Ectodermal cell (in vitro differentiated cells): ENCODE measurements around the gene DIP2B.

ENCODE experiments used
- H3K27ac ChIP-seq: 2 replicates; pipeline ENCODE4 v1.7.0; 2013; ENCODE audit warnings: mild to moderate bottlenecking, low read depth, low read length; ENCODE audit not compliant: insufficient read depth, poor library complexity, severe bottlenecking
- H3K27me3 ChIP-seq: 2 replicates; pipeline ENCODE4 v1.7.0; 2013; ENCODE audit warnings: mild to moderate bottlenecking, low read length; ENCODE audit not compliant: insufficient read depth, control insufficient read depth, poor library complexity, severe bottlenecking
- H3K36me3 ChIP-seq: one replicate; pipeline ENCODE4 v1.7.0; 2013; ENCODE audit warnings: low read length; ENCODE audit not compliant: control insufficient read depth, insufficient read depth
- H3K4me1 ChIP-seq: one replicate; pipeline ENCODE4 v1.7.0; 2013; ENCODE audit warnings: low read length; ENCODE audit not compliant: control insufficient read depth, insufficient read depth
- H3K4me3 ChIP-seq: 2 replicates; pipeline ENCODE4 v1.7.0; 2013; ENCODE audit warnings: low read depth, low read length, control low read depth; ENCODE audit not compliant: insufficient read depth
- H3K9me3 ChIP-seq: 2 replicates; pipeline ENCODE4 v1.7.0; 2013; ENCODE audit warnings: mild to moderate bottlenecking, low read length, moderate library complexity; ENCODE audit not compliant: control insufficient read depth
- WGBS, 2 experiments: methylation state at CpG; one replicate each; pipeline ENCODE4 v1.1.7; 2013; ENCODE audit warnings: missing lambda C conversion rate in 2 of 2; 5-methylcytosine and 5-hydroxymethylcytosine counted together

Gene DIP2B

DNA sequence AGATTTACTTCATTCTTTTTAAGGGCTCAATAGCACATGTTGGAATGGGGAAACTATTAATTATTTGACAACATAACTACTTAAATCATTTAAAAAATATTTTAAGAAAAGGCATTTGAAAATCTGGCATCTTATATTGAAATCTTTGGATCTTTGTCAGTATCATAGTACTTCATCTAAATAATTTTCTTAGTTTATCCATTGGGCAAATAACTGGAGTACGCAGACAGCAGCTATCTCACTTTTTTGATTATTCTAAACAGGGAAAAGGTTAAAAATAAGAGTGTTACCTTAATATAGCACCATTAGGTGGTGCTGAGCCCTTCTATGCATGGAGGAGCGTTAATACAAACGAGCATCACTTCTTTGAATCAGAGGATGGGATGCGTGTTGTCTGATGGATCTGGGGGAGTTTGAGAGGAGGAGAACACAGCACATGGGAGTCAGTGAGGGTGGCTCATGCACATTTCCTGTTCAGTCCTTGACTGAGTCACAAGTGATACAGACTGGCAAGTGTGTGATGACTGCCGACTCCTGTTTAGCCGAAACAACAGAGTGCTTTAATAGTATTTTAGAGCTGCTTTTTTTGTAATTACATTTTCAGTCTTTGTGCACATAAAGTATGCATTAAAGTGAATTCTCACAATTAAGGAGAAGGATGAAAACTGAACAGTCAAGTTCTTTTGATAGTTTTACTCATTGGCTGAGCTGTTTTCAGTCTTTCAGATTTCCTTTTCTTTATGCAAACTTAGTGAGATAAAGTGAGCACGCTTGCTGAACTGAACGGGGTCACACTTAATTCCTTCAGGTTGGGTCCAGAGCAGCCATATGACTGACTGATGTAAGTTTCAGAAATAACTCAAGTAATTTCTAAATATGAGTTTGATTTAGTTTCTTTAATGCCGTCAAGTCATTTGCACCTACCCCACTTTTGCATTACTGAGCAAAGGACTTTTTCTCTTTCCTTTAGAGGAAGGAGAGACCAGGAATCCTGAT lies 92.7 kb downstream of the DIP2B start:
- 90% methylated on average over 8 to 9 of the region's 9 CpGs for WGBS, 2 experiments

DNA sequence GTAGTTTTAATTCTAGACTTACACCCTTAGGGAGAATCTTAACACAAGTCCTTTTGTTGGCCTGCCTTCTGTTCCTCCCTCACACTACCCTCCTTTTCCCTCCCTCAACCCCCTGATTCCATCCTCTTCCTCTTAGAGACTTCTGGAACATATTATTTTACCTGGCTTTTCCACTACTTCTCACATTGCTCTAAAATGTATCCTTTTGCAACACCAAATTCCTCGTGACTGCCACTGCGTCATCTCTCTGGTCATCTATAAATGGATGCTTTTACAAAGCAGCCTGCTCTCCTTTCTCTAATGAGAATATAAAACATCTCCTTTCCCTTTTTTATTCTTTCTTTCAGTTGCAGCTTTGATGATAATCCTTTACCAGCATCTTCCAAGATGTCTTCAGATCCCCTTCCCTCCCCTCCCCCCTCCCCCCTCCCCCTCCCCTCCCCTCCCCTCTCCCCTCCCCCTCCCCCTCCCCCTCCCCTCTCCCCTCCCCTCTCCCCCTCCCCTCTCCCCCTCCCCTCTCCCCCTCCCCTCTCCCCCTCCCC lies 93.6 kb downstream of the DIP2B start:
- 90 to 91% methylated on average over 2 of the region's 2 CpGs for WGBS, 2 experiments
- Histone ChIP-seq H3K36me3 (no peaks in the 10 kb centered on the region), H3K4me1 (peaks cover 6% of the 10 kb centered on the region), H3K27me3 (no peaks in the 10 kb centered on the region), H3K9me3 (no peaks in the 10 kb centered on the region), H3K27ac (no peak overlapping the region), H3K4me3 (no peak overlapping the region)

More for the DNA sequence above, 92.7 kb downstream of the DIP2B start:
- Histone ChIP-seq H3K4me1 (peaks cover 6% of the 10 kb centered on the region), H3K27me3 (no peaks in the 10 kb centered on the region), H3K4me3 (no peak overlapping the region), H3K36me3 (no peaks in the 10 kb centered on the region), H3K27ac (no peak overlapping the region), H3K9me3 (no peaks in the 10 kb centered on the region)

DNA sequence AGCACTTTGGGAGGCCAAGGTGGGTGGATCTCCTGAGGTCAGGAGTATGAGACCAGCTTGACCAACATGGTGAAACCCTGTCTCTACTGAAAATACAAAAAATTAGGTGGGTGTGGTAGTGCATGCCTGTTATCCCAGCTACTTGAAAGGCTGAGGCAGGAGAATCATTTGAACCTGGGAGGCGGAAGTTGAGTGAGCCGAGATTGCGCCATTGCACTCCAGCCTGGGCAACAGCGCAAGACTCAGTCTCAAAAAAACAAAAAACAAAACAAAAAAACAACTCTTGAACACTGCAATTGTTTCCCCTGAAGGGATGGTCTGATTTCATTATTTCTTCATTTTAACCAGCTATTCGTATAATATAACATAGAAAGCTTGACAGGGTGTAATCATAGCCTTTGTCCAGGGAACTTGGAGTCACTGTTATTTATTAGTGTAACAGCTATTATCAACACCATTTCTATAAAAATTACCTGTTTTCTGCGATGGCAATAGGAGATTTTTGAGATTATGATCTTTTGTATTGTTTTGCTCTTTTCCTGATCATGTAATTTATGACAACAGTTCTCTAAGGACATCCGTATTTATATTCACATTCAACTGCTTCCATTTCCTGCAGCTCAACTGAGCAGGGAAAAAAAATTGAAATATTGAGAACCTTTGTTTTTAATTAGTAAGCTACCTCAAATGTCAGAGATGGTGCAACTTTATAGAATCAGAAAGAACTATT lies 94.7 kb downstream of the DIP2B start:
- 94 to 95% methylated on average over 5 to 6 of the region's 7 CpGs for WGBS, 2 experiments

DNA sequence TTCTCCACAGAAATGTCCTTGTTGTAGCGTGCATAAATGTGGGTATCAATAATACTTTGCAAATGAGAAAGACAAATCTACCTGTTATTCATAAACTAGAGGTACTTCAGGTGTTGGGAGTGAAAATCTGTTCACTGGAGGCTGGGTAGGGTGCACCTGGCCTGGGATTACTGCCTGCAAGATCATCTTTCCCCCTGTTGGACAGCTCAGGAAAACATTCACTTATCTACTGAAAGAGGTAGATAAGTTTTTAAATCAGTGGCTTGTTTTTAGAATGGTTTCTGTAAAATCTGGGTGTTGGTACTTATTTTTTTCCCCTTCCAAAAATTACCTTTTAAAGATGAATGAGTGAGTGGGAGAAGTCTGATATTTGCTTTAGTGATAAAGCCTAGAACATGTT lies 95.6 kb downstream of the DIP2B start:
- 100% methylated on average over 1 of the region's 1 CpG; no CpG with 5 or more reads in 1 of the 2 experiments for WGBS, 2 experiments
- Histone ChIP-seq H3K27me3 (no peaks in the 10 kb centered on the region), H3K36me3 (no peaks in the 10 kb centered on the region), H3K4me1 (peaks cover 6% of the 10 kb centered on the region), H3K4me3 (no peak overlapping the region), H3K9me3 (no peaks in the 10 kb centered on the region), H3K27ac (no peak overlapping the region)

More for the DNA sequence above, 94.7 kb downstream of the DIP2B start:
- no peak overlapping the region for H3K27ac ChIP-seq
- no peaks in the 10 kb centered on the region for H3K9me3 ChIP-seq
- H3K27me3 ChIP-seq, result no peaks in the 10 kb centered on the region
- H3K4me3 ChIP-seq, result no peak overlapping the region
- H3K36me3 ChIP-seq, result no peaks in the 10 kb centered on the region
- peaks cover 6% of the 10 kb centered on the region for H3K4me1 ChIP-seq

DNA sequence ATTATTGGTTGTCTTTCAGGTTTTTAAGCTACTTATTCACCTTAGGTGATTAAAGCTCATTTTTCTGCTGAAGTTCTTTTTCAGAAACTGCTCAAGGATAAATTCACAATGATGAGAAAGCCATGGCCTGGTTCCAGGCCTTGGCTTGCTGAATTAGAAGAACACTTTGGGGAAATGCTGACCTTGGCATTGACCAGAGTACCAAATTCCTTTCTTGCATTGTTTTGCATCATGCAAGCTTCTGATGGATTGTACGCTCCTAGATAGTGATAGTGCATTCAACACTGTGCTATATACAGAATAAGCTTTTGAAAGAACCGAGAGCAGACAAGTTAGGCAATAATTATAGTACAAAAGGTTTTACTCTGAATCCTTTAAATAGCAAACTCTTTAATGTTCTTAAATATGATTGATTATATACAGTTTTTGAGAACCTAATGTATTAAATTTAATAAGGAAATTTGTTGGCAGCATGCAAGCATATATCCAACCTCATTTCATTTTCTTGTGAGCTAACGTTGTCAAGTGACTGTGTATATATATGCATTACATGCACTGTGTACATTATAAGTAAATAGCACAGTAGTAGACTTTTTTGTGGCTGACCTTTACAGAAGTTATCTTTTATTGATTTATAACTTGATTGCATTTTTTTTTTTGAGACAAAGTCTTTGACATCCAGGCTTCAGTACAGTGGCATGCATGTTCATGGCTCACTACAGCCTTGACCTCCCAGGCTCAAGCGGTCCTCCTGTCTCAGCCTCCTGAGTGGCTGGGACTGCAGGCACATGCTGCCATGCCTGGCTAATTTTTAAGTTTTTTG lies 99.2 kb downstream of the DIP2B start:
- H3K4me3 ChIP-seq, result no peak overlapping the region
- no peaks in the 10 kb centered on the region for H3K4me1 ChIP-seq
- H3K9me3 ChIP-seq, result no peaks in the 10 kb centered on the region
- no peaks in the 10 kb centered on the region for H3K27me3 ChIP-seq
- WGBS, 2 experiments, result 94 to 97% methylated on average over 2 to 3 of the region's 4 CpGs
- H3K27ac ChIP-seq, result no peak overlapping the region
- H3K36me3 ChIP-seq, result no peaks in the 10 kb centered on the region

DNA sequence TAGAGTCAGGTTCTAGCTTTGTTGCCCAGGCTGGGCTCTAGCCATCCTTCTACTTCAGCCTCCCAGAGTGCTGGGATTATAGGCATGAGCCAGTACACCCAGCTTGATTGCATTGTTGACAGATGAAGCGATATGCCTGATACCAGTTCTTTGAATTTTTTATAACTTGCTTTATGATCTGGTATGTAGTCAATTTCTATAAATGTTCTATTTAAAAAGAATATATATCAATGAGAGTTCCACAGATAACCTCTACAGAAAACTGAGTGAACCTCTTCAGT lies 99.8 kb downstream of the DIP2B start:
- H3K9me3 ChIP-seq, result no peaks in the 10 kb centered on the region
- H3K36me3 ChIP-seq, result no peaks in the 10 kb centered on the region
- no peaks in the 10 kb centered on the region for H3K27me3 ChIP-seq
- no peaks in the 10 kb centered on the region for H3K4me1 ChIP-seq
- WGBS, 2 experiments, result 100% methylated on average over 1 of the region's 1 CpG
- no peak overlapping the region for H3K27ac ChIP-seq
- no peak overlapping the region for H3K4me3 ChIP-seq

DNA sequence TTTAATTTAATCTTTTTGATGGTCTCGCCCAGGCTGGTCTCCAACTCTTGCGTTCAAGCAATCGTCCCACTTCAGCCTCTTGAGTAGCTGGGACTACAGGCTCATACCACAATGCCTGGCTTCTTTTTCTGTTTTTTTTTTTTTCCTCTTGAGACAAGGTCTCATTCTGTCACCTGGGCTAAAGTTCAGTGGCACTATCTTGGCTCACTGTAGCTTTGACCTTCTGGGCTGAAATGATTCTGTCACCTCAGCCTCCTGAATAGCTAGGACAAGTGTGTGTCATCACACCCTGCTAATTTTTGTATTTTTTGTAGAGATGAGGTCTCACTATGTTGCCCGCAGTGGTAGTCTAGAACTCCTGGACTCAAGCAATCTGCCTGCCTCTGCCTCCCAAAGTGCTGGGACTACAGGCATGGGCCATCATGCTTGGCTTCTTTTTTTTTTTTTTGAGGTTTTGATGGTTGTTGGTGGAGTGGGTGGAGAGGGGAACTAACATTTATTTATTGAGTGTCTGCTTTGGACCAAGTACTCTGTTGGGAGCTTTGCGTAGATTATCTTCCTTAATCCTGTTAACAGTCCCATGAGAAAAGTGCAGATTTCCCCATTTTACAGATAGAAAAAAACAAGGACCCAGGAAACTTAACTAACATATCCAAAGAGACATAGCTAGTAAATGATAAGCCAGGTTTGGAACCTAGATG lies 102.0 kb downstream of the DIP2B start:
- Histone ChIP-seq H3K27me3 (no peaks in the 10 kb centered on the region), H3K27ac (no peak overlapping the region), H3K36me3 (no peaks in the 10 kb centered on the region), H3K4me3 (no peak overlapping the region), H3K9me3 (no peaks in the 10 kb centered on the region), H3K4me1 (no peaks in the 10 kb centered on the region)
- 93 to 94% methylated on average over 5 of the region's 5 CpGs for WGBS, 2 experiments

DNA sequence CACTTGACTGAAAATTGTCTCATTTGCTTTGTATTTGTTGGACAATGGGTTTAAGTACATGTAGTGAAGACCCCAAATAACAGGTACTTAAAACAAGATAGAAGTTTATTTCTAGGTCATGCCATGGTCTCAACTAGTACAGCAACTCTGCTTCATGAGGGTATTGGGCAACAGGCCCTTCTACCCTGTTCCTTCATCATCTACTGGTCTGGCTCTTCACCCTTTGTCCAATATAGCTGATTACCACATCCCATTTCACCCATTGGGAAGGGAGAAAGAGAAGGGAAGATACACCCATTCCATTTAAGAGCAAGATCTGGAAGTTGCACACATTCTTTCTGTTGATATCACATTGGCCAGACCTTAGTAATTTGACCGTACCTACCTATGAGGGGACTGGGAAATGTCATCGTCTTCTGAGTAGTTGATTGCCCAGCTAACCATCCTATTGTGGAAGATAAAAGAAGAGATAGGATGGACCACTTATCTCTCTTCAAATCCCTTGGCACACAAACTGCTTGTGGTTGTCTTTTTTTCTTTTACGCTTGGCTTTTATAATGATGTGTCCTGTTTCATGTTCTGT lies 104.6 kb downstream of the DIP2B start:
- WGBS, 2 experiments, result 88 to 99% methylated on average over 2 to 3 of the region's 3 CpGs
- Histone ChIP-seq H3K36me3 (no peaks in the 10 kb centered on the region), H3K9me3 (no peaks in the 10 kb centered on the region), H3K4me3 (no peak overlapping the region), H3K27me3 (no peaks in the 10 kb centered on the region), H3K27ac (no peak overlapping the region), H3K4me1 (peaks cover 6% of the 10 kb centered on the region)

DNA sequence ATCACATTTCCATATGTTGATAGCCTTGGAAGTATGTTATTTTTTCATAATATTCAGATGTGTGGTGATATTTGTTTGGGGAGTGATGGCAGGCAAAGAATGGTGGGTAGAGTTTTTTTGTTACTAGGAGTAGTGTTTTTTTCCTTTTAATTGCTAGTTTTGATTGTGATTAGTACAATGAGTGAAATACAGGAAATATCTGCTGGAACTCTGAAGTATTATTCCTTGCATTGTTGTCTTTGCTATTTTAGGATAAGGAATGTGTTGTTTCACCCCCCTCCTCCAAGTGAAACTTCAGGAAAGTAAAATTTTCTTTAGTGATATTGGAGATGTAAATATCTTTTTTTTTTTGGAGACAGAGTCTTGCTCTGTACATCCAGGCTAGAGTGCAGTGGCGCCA lies 105.4 kb downstream of the DIP2B start:
- no peaks in the 10 kb centered on the region for H3K27me3 ChIP-seq
- WGBS, 2 experiments, result 93 to 100% methylated on average over 1 of the region's 1 CpG
- H3K36me3 ChIP-seq, result no peaks in the 10 kb centered on the region
- no peaks in the 10 kb centered on the region for H3K9me3 ChIP-seq
- no peak overlapping the region for H3K27ac ChIP-seq
- H3K4me1 ChIP-seq, result peaks cover 8% of the 10 kb centered on the region
- no peak overlapping the region for H3K4me3 ChIP-seq
